VCaP (cell line): ENCODE data around the gene PARVB.

Experiments
- H3K27ac ChIP-seq: fragments of 450-650 bp; 2 replicates; pipeline ENCODE4 v1.5.1; 2017
- CTCF ChIP-seq: fragments of 450-650 bp; conservative IDR thresholded peaks from 2 replicates; pipeline ENCODE4 v1.5.1; 2017; ENCODE audit warnings: mild to moderate bottlenecking, moderate library complexity

Gene PARVB

GRCh38 chr22:44151676-44152075 lies 127.6 kb downstream of the PARVB start:
- TF ChIP-seq CTCF: no peak
- no peak overlapping the region for H3K27ac ChIP-seq

- no peak for TF ChIP-seq CTCF
- no peak overlapping the region for H3K27ac ChIP-seq
These were observed 129.6 kb downstream of the PARVB start for GRCh38 chr22:44153710-44154109.

GRCh38 chr22:44154436-44154942 lies 130.4 kb downstream of the PARVB start:
- TF ChIP-seq CTCF: no peak

GRCh38 chr22:44155115-44155514 lies 131.0 kb downstream of the PARVB start:
- TF ChIP-seq CTCF: no peak
- no peak overlapping the region for H3K27ac ChIP-seq

More at GRCh38 chr22:44154436-44154942, 130.4 kb downstream of the PARVB start:
- no peak overlapping the region for H3K27ac ChIP-seq

- TF ChIP-seq CTCF: no peak
- H3K27ac ChIP-seq: no peak overlapping the region
These were observed 134.0 kb downstream of the PARVB start for GRCh38 chr22:44157916-44158618.

GRCh38 chr22:44158816-44159215 lies 134.7 kb downstream of the PARVB start:
- no peak for TF ChIP-seq CTCF
- H3K27ac ChIP-seq: no peak overlapping the region

GRCh38 chr22:44159221-44159620 lies 135.1 kb downstream of the PARVB start:
- TF ChIP-seq CTCF: no peak
- H3K27ac ChIP-seq: no peak overlapping the region
